GM23338 (cell line): ENCODE measurements around the gene ECT2. TPM values are rescaled to one million over a fixed set of nuclear protein-coding genes. Genes with fewer than 3 reads are reported as not detected.

Experiments
- ATAC-seq: fragments of 200-7000 bp; cut with Tn5 transposase; 3 replicates; pipeline ENCODE4 v1.9.1; 2020
- DNase-seq: peaks from one replicate; pipeline ENCODE4 v3.0.0-alpha.2; 2015; ENCODE audit warnings: low spot score
- H2AFZ ChIP-seq: fragments of 200-600 bp; sonication (generic); 2 replicates; pipeline ENCODE4 v1.8.0; 2016; ENCODE audit warnings: antibody characterized with exemption, mild to moderate bottlenecking, moderate library complexity
- H3F3A ChIP-seq: fragments of 200-600 bp; sonication (generic); replicated peaks from 2 replicates; pipeline ENCODE4 v1.8.0; 2017; ENCODE audit warnings: antibody characterized with exemption, mixed run types, low read depth
- H3K27ac ChIP-seq: fragments of 200-600 bp; sonication (generic); 2 replicates; pipeline ENCODE4 v1.6.1; 2016; ENCODE audit warnings: low read depth
- H3K27me3 ChIP-seq: fragments of 200-600 bp; sonication (generic); 2 replicates; pipeline ENCODE4 v1.8.0; 2016; ENCODE audit warnings: mild to moderate bottlenecking, mixed run types, moderate library complexity; ENCODE audit not compliant: insufficient read depth
- H3K36me3 ChIP-seq: fragments of 200-600 bp; sonication (generic); 2 replicates; pipeline ENCODE4 v1.8.0; 2016; ENCODE audit warnings: mild to moderate bottlenecking; ENCODE audit not compliant: insufficient read depth
- H3K4me1 ChIP-seq: fragments of 200-600 bp; sonication (generic); 2 replicates; pipeline ENCODE4 v1.8.0; 2016; ENCODE audit warnings: mild to moderate bottlenecking, moderate library complexity; ENCODE audit not compliant: insufficient read depth
- H3K4me2 ChIP-seq: fragments of 200-600 bp; sonication (generic); 2 replicates; pipeline ENCODE4 v1.7.1; 2017; ENCODE audit warnings: mixed run types
- H3K4me3 ChIP-seq: fragments of 200-600 bp; sonication (generic); 2 replicates; pipeline ENCODE4 v1.6.1; 2016; ENCODE audit warnings: mixed run types
- H3K79me2 ChIP-seq: fragments of 200-600 bp; sonication (generic); replicated peaks from 2 replicates; pipeline ENCODE4 v1.8.0; 2017; ENCODE audit warnings: mild to moderate bottlenecking; ENCODE audit not compliant: insufficient read depth
- H3K9me2 ChIP-seq: fragments of 200-600 bp; sonication (generic); 2 replicates; pipeline ENCODE4 v1.8.0; 2017; ENCODE audit not compliant: insufficient read depth
- H4K20me1 ChIP-seq: fragments of 200-600 bp; sonication (generic); replicated peaks from 2 replicates; pipeline ENCODE4 v1.8.0; 2017; ENCODE audit warnings: mild to moderate bottlenecking; ENCODE audit not compliant: insufficient read depth
- H3K27ac Mint-ChIP-seq: 2 replicates; pipeline ENCODE4 v1.8.0; 2020; ENCODE audit warnings: inconsistent platforms, mild to moderate bottlenecking, moderate library complexity, mixed read lengths
- H3K27me3 Mint-ChIP-seq: 3 replicates; pipeline ENCODE4 v1.8.0; 2022; ENCODE audit warnings: low read depth, mild to moderate bottlenecking, moderate library complexity, mixed read lengths, inconsistent platforms; ENCODE audit not compliant: insufficient read depth, poor library complexity
- H3K36me3 Mint-ChIP-seq: 3 replicates; pipeline ENCODE4 v1.8.0; 2021; ENCODE audit warnings: low read depth, mild to moderate bottlenecking, inconsistent platforms, moderate library complexity, mixed read lengths
- H3K4me1 Mint-ChIP-seq: 3 replicates; pipeline ENCODE4 v1.8.0; 2020; ENCODE audit warnings: mild to moderate bottlenecking, inconsistent platforms, mixed read lengths
- H3K4me3 Mint-ChIP-seq: 3 replicates; pipeline ENCODE4 v1.8.0; 2021; ENCODE audit warnings: moderate library complexity, mild to moderate bottlenecking, inconsistent platforms, mixed read lengths
- H3K9me3 Mint-ChIP-seq: 3 replicates; pipeline ENCODE4 v1.8.0; 2020; ENCODE audit warnings: moderate library complexity, mild to moderate bottlenecking, inconsistent platforms, mixed read lengths
- ETS1 ChIP-seq: IDR thresholded peaks from 2 replicates; pipeline ENCODE4 v1.6.1; 2016; ENCODE audit warnings: antibody characterized with exemption
- JUNB ChIP-seq: IDR thresholded peaks from one replicate; pipeline ENCODE4 v1.6.1; 2016; ENCODE audit warnings: antibody characterized with exemption; ENCODE audit not compliant: unreplicated experiment
- NANOG ChIP-seq: IDR thresholded peaks from 2 replicates; pipeline ENCODE4 v1.6.1; 2016; ENCODE audit warnings: antibody characterized with exemption, borderline replicate concordance
- POLR2AphosphoS5 ChIP-seq: IDR thresholded peaks from 2 replicates; pipeline ENCODE4 v1.6.1; 2016; ENCODE audit warnings: antibody characterized with exemption, low read depth
- REST ChIP-seq: IDR thresholded peaks from one replicate; pipeline ENCODE4 v1.6.1; 2018; ENCODE audit warnings: antibody characterized with exemption; ENCODE audit not compliant: unreplicated experiment
- STAT1 ChIP-seq: IDR thresholded peaks from one replicate; pipeline ENCODE4 v1.6.1; 2016; ENCODE audit warnings: antibody characterized with exemption; ENCODE audit not compliant: unreplicated experiment
- ZNF462 ChIP-seq: fragments of 250-450 bp; sonication (Bioruptor Pico); IDR thresholded peaks from 2 replicates; pipeline ENCODE4 v1.5.0; 2020; ENCODE audit warnings: mild to moderate bottlenecking, moderate library complexity
- polyA plus RNA-seq: library from polyadenylated mRNA; unstranded; fragments of >200 nt; fragmentation: Nextera tagmentation; extraction: Ambion mirVana; gene quantifications from 2 replicates; pipeline ENCODE4 v1.2.1, GENCODE V29; 2016
- total RNA-seq: library from RNA; depleted of rRNA; stranded (reverse); fragments of >200 nt; shearing (Covaris generic); gene quantifications from 2 replicates; pipeline ENCODE4 v1.2.3, GENCODE V29; 2014

Gene ECT2
- total and polyA plus RNA-seq, 2 experiments from 2014 or later = 102 to 111 TPM

GRCh38 chr3:172800156-172800555 lies 49.6 kb downstream of the ECT2 start:
- H3K4me2 ChIP-seq = no peak overlapping the region
- no peaks in the 10 kb centered on the region for H3K9me2 ChIP-seq
- no peak for ATAC-seq
- no peak for DNase-seq
- 0 out of 2 replicates have a peak, but pooled peaks cover under 1% of the 10 kb centered on the region for H3K79me2 ChIP-seq
- no peak overlapping the region for H2AFZ ChIP-seq
- Mint-ChIP-seq H3K4me3 (no peak overlapping the region), H3K4me1 (no peaks in the 10 kb centered on the region), H3K27ac (no peak overlapping the region), H3K27me3 (peaks cover 3% of the 10 kb centered on the region), H3K36me3 (peaks cover 20% of the 10 kb centered on the region), H3K9me3 (no peaks in the 10 kb centered on the region)
- TF ChIP-seq STAT1 (no peak), NANOG (no peak), POLR2AphosphoS5 (no peak), JUNB (no peak), REST (no peak), ZNF462 (CRISPR knock-in tag) (no peak), ETS1 (no peak)
- peaks cover 14% of the 10 kb centered on the region; the same call in 1 of the 2 replicates for H3K36me3 ChIP-seq
- peaks cover 3% of the 10 kb centered on the region; the same call in 1 of the 2 replicates for H4K20me1 ChIP-seq
- H3F3A ChIP-seq = no peaks in the 10 kb centered on the region
- no peak overlapping the region for H3K27ac ChIP-seq
- H3K27me3 ChIP-seq = no peaks in the 10 kb centered on the region
- H3K4me1 ChIP-seq = no peaks in the 10 kb centered on the region
- H3K4me3 ChIP-seq = no peak overlapping the region
